Kidney (tissue), 14 donors: ENCODE data around the gene SPCS2. TPM values are rescaled to one million over a fixed set of nuclear protein-coding genes. Genes with fewer than 3 reads are reported as not detected.

ENCODE experiments used
- DNase-seq, 5 donors: peaks; one replicate each; pipeline ENCODE4 v3.0.0-alpha.2; 2013 to 2020
- FAIRE-seq: peaks from 2 replicates; lab custom pipeline; 2012; peaks lifted over from hg19 to GRCh38; lab: Jason Lieb, UNC
- H3K27ac ChIP-seq, 2 donors: one replicate each; pipeline ENCODE4 v1.7.0; 2013; ENCODE audit warnings: low read depth in 2 of 2, low read length in 2 of 2, inconsistent platforms in 1 of 2
- H3K27me3 ChIP-seq: one replicate; pipeline ENCODE4 v1.7.1; 2013; ENCODE audit warnings: low read length, inconsistent platforms; ENCODE audit not compliant: control insufficient read depth, insufficient read depth
- H3K36me3 ChIP-seq, 3 donors: one replicate each; pipeline versions ENCODE4 v1.7.0 to v1.7.1; 2013; ENCODE audit warnings: low read length in 3 of 3, control low read depth in 1 of 3, inconsistent platforms in 1 of 3; ENCODE audit not compliant: insufficient read depth in 3 of 3, control insufficient read depth in 2 of 3
- H3K4me1 ChIP-seq, 3 donors: one replicate each; pipeline versions ENCODE4 v1.7.0 to v1.7.1; 2013; ENCODE audit warnings: low read length in 3 of 3, inconsistent platforms in 1 of 3, low read depth in 1 of 3; ENCODE audit not compliant: control insufficient read depth in 2 of 3, insufficient read depth in 2 of 3
- H3K4me3 ChIP-seq, 3 donors: one replicate each; pipeline versions ENCODE4 v1.7.0 to v1.8.1; 2013; ENCODE audit warnings: low read length in 3 of 3, control low read depth in 1 of 3, inconsistent platforms in 1 of 3
- H3K9ac ChIP-seq, 3 donors: one replicate each; pipeline versions ENCODE4 v1.7.0 to v1.7.1; 2013; ENCODE audit warnings: low read length in 3 of 3, control low read depth in 1 of 3, inconsistent platforms in 1 of 3
- H3K9me3 ChIP-seq, 3 donors: one replicate each; pipeline versions ENCODE4 v1.7.0 to v1.7.1; 2013; ENCODE audit warnings: low read length in 3 of 3, control low read depth in 1 of 3, inconsistent platforms in 1 of 3; ENCODE audit not compliant: control insufficient read depth in 2 of 3, insufficient read depth in 1 of 3
- CTCF ChIP-seq: IDR thresholded peaks from 3 replicates; pipeline ENCODE4 v1.5.1; 2012; ENCODE audit warnings: mild to moderate bottlenecking, moderate library complexity, borderline replicate concordance; ENCODE audit not compliant: insufficient read depth; ENCODE audit errors: extremely low read depth
- intact Hi-C: fragments of 100-400 bp; cut with DNase I; formaldehyde crosslinking; loops from one replicate; pipeline ENCODE4 v1.11.1; 2022
- polyA plus RNA-seq: library from polyadenylated mRNA; stranded (reverse); fragments of 350-450 nt; fragmentation: Illumina TruSeq; extraction: RNeasy Lipid Tissue Mini Kit (QIAGEN cat#74804); gene quantifications from one replicate; pipeline ENCODE4 v1.2.3, GENCODE V29; 2014; ENCODE audit warnings: low read depth, low replicate concordance; ENCODE audit not compliant: insufficient read depth
- total RNA-seq: library from RNA; stranded (reverse); fragmentation: NEBNext Ultra II Directional; extraction: Animal tissue kit (Norgen Biotek cat#: 25700); gene quantifications from one replicate; pipeline ENCODE4 v1.2.1, GENCODE V29; 2021
- donor health status: control.
- donor health status: control.
- donor health status: control.
- donor health status: control.
- donor health status: control.
- donor health status: DM: yes; HTN: yes; CAD: no.
- donor health status: Normal renal cell carcinoma (clear cell type).

Gene SPCS2
- total and polyA plus RNA-seq, 2 donors from 2014 or later = 176 to 224 TPM

GRCh38 chr11:75022759-75023396 lies 73.8 kb downstream of the SPCS2 start:
- FAIRE-seq = no peak

GRCh38 chr11:75023446-75024067 lies 74.5 kb downstream of the SPCS2 start:
- no peaks in the 10 kb centered on the region for H3K36me3 ChIP-seq
- FAIRE-seq = no peak
- no peak overlapping the region for H3K27ac ChIP-seq
- TF ChIP-seq CTCF = no peak
- peaks cover 0 to 22% (median 15%) of the 10 kb centered on the region in 3 donors for H3K4me1 ChIP-seq
- intact Hi-C loops = loop anchor here (10.0 kb wide), 1 partner anchor 221 kb away; the partner anchor contains the start of gene TPBGL
- H3K9me3 ChIP-seq = no peaks in the 10 kb centered on the region
- H3K9ac ChIP-seq = peak overlapping the region in 1 of 3 donors; percentile 14
- no peak for DNase-seq
- H3K27me3 ChIP-seq = no peaks in the 10 kb centered on the region
- H3K4me3 ChIP-seq = no peak overlapping the region

More at GRCh38 chr11:75022759-75023396, 73.8 kb downstream of the SPCS2 start:
- H3K9me3 ChIP-seq = no peaks in the 10 kb centered on the region
- peak; percentile 83 to 89 (median 86) for DNase-seq
- H3K4me1 ChIP-seq = peaks cover 0 to 22% (median 15%) of the 10 kb centered on the region in 3 donors
- H3K9ac ChIP-seq = peak overlapping the region in 1 of 3 donors; percentile 14
- intact Hi-C loops = loop anchor here (10.0 kb wide), 1 partner anchor 222 kb away; the partner anchor contains the start of gene TPBGL
- peak overlapping the region; percentile 68 to 69 for H3K27ac ChIP-seq
- no peak overlapping the region for H3K4me3 ChIP-seq
- no peaks in the 10 kb centered on the region for H3K27me3 ChIP-seq
- TF ChIP-seq CTCF = peak; percentile 93
- no peaks in the 10 kb centered on the region for H3K36me3 ChIP-seq

GRCh38 chr11:75024068-75024449 lies 75.0 kb downstream of the SPCS2 start:
- no peak overlapping the region for H3K27ac ChIP-seq
- no peaks in the 10 kb centered on the region for H3K9me3 ChIP-seq
- FAIRE-seq (no peak), DNase-seq (no peak)
- peaks cover 0 to 22% (median 15%) of the 10 kb centered on the region in 3 donors for H3K4me1 ChIP-seq
- no peak for TF ChIP-seq CTCF
- intact Hi-C loops = loop anchor here (10.0 kb wide), 1 partner anchor 221 kb away; the partner anchor contains the start of gene TPBGL
- H3K9ac ChIP-seq = no peak overlapping the region
- no peak overlapping the region for H3K4me3 ChIP-seq
- no peaks in the 10 kb centered on the region for H3K36me3 ChIP-seq
- H3K27me3 ChIP-seq = no peaks in the 10 kb centered on the region
